ENCODE results near the gene TTLL9.

TTLL9 gene

GRCh38 chr20:31837896-31838397, 32.5 kb upstream of the TTLL9 start:
- no peak for TF ChIP-seq CTCF (IDR thresholded peaks at IDR 0.05; ENCODE audit: low read depth, low read length, missing control alignments)
- DNase-seq (ENCODE audit: low read depth) = no peak
- no peak overlapping the region for H3K4me3 ChIP-seq (ENCODE audit: low read depth, low read length)

GRCh38 chr20:31838646-31839292, 31.7 kb upstream of the TTLL9 start:
- DNase-seq (ENCODE audit: low read depth) = no peak
- no peak overlapping the region for H3K4me3 ChIP-seq (ENCODE audit: low read depth, low read length)
- no peak for TF ChIP-seq CTCF (IDR thresholded peaks at IDR 0.05; ENCODE audit: low read depth, low read length, missing control alignments)

- no peak for TF ChIP-seq CTCF (IDR thresholded peaks at IDR 0.05; ENCODE audit: low read depth, low read length, missing control alignments)
- no peak overlapping the region for H3K4me3 ChIP-seq (ENCODE audit: low read depth, low read length)
- no peak for DNase-seq (ENCODE audit: low read depth)
Measured at GRCh38 chr20:31839782-31840487, 30.5 kb upstream of the TTLL9 start.

- no peak for DNase-seq (ENCODE audit: low read depth)
- no peak for TF ChIP-seq CTCF (IDR thresholded peaks at IDR 0.05; ENCODE audit: low read depth, low read length, missing control alignments)
- H3K4me3 ChIP-seq (ENCODE audit: low read depth, low read length) = no peak overlapping the region
Measured at GRCh38 chr20:31840906-31841816, 29.3 kb upstream of the TTLL9 start.

GRCh38 chr20:31841928-31842327, 28.5 kb upstream of the TTLL9 start:
- no peak overlapping the region for H3K4me3 ChIP-seq (ENCODE audit: low read depth, low read length)
- no peak for TF ChIP-seq CTCF (IDR thresholded peaks at IDR 0.05; ENCODE audit: low read depth, low read length, missing control alignments)
- DNase-seq (ENCODE audit: low read depth) = no peak

GRCh38 chr20:31842471-31843157, 27.8 kb upstream of the TTLL9 start:
- H3K4me3 ChIP-seq (ENCODE audit: low read depth, low read length) = no peak overlapping the region
- no peak for TF ChIP-seq CTCF (IDR thresholded peaks at IDR 0.05; ENCODE audit: low read depth, low read length, missing control alignments)
- no peak for DNase-seq (ENCODE audit: low read depth)

All from GM12864 (cell line).